ENCODE measurements around the gene SLC8A2.
"Not testable (repeated sequence)": the region's sequence is repeated elsewhere in the genome, so short reads cannot be mapped to it uniquely, and the experiment has no call there.

The SLC8A2 gene

GRCh38 chr19:47489072-47489914 is 17.6 kb upstream of the SLC8A2 start:
- peaks cover 18 to 59% of the 10 kb centered on the region in 2 donors for H3K36me3 ChIP-seq (replicated peaks in 1 of 2; ENCODE audit: control insufficient read depth in 2 of 2, insufficient read depth in 2 of 2, low read length in 2 of 2)
- no peak overlapping the region for H4K91ac ChIP-seq (ENCODE audit: low read depth, low read length, poor library complexity)
- no peak for DNase-seq (ENCODE audit: low spot score)
- no peak overlapping the region for H3K9ac ChIP-seq (ENCODE audit: low read depth, low read length, poor library complexity)
- H3K14ac ChIP-seq (ENCODE audit: low read length) = no peak overlapping the region
- peaks cover 0 to 2% of the 10 kb centered on the region in 2 donors for H3K9me3 ChIP-seq (replicated peaks in 1 of 2; ENCODE audit: control insufficient read depth in 2 of 2, insufficient read depth in 1 of 2, low read depth in 1 of 2, low read length in 2 of 2)
- H3K18ac ChIP-seq (ENCODE audit: low read length) = no peak overlapping the region
- H2BK15ac ChIP-seq (ENCODE audit: low read length) = no peak overlapping the region
- H3K4me3 ChIP-seq (ENCODE audit: low read length in 2 of 2) = no peak overlapping the region
- H2AFZ ChIP-seq (ENCODE audit: low read length) = no peak overlapping the region
- no peak overlapping the region for H2BK120ac ChIP-seq (ENCODE audit: low read depth, low read length)
- H2AK5ac ChIP-seq (ENCODE audit: low read depth, low read length) = no peak overlapping the region
- peaks cover 0 to 6% of the 10 kb centered on the region in 2 donors for H3K4me1 ChIP-seq (ENCODE audit: control insufficient read depth in 2 of 2, insufficient read depth in 1 of 2, low read depth in 1 of 2, low read length in 2 of 2)
- no peak overlapping the region for H3K4ac ChIP-seq (ENCODE audit: low read length)
- H3K23ac ChIP-seq (ENCODE audit: low read depth, low read length, poor library complexity) = no peak overlapping the region
- WGBS, 2 donors (ENCODE audit: extremely low coverage in 2 of 2, insufficient read length in 2 of 2, insufficient replicate concordance in 1 of 2) = no CpG with 5 or more reads among the region's 17 CpGs
- no peak overlapping the region for H4K8ac ChIP-seq (ENCODE audit: low read depth, low read length)
- H2BK12ac ChIP-seq (ENCODE audit: low read length) = no peak overlapping the region
- peaks cover 12% of the 10 kb centered on the region for H3K79me1 ChIP-seq (ENCODE audit: low read depth, low read length)
- no peaks in the 10 kb centered on the region for H3K27me3 ChIP-seq (ENCODE audit: control insufficient read depth in 3 of 3, insufficient read depth in 3 of 3, low read depth in 1 of 3, low read length in 3 of 3)
- no peak overlapping the region for H2BK5ac ChIP-seq (ENCODE audit: low read length)
- H3K4me2 ChIP-seq (ENCODE audit: insufficient read depth, low read length, poor library complexity, severe bottlenecking) = no peak overlapping the region
- no peak overlapping the region for H3K27ac ChIP-seq (replicated peaks; ENCODE audit: low read length)

GRCh38 chr19:47487551-47488515 is 16.1 kb upstream of the SLC8A2 start:
- no peak overlapping the region for H2AK5ac ChIP-seq (ENCODE audit: low read depth, low read length)
- no peak overlapping the region for H4K91ac ChIP-seq (ENCODE audit: low read depth, low read length, poor library complexity)
- no peak for DNase-seq (ENCODE audit: low spot score)
- H3K9me3 ChIP-seq (replicated peaks in 1 of 2; ENCODE audit: control insufficient read depth in 2 of 2, insufficient read depth in 1 of 2, low read depth in 1 of 2, low read length in 2 of 2) = peaks cover 0 to 2% of the 10 kb centered on the region in 2 donors
- H3K4me3 ChIP-seq (ENCODE audit: low read length in 2 of 2) = no peak overlapping the region
- H3K23ac ChIP-seq (ENCODE audit: low read depth, low read length, poor library complexity) = no peak overlapping the region
- H2BK15ac ChIP-seq (ENCODE audit: low read length) = no peak overlapping the region
- H3K4ac ChIP-seq (ENCODE audit: low read length) = no peak overlapping the region
- H2BK120ac ChIP-seq (ENCODE audit: low read depth, low read length) = no peak overlapping the region
- H3K18ac ChIP-seq (ENCODE audit: low read length) = no peak overlapping the region
- peaks cover 11% of the 10 kb centered on the region for H3K79me1 ChIP-seq (ENCODE audit: low read depth, low read length)
- H2BK5ac ChIP-seq (ENCODE audit: low read length) = no peak overlapping the region
- no peak overlapping the region for H3K27ac ChIP-seq (replicated peaks; ENCODE audit: low read length)
- H3K36me3 ChIP-seq (replicated peaks in 1 of 2; ENCODE audit: control insufficient read depth in 2 of 2, insufficient read depth in 2 of 2, low read length in 2 of 2) = peaks cover 18 to 52% of the 10 kb centered on the region in 2 donors
- no peak overlapping the region for H2AFZ ChIP-seq (ENCODE audit: low read length)
- H3K4me2 ChIP-seq (ENCODE audit: insufficient read depth, low read length, poor library complexity, severe bottlenecking) = no peak overlapping the region
- H3K9ac ChIP-seq (ENCODE audit: low read depth, low read length, poor library complexity) = peak overlapping the region; percentile 3
- WGBS, 2 donors (ENCODE audit: extremely low coverage in 2 of 2, insufficient read length in 2 of 2, insufficient replicate concordance in 1 of 2) = no CpG with 5 or more reads among the region's 19 CpGs
- H3K27me3 ChIP-seq (ENCODE audit: control insufficient read depth in 3 of 3, insufficient read depth in 3 of 3, low read depth in 1 of 3, low read length in 3 of 3) = no peaks in the 10 kb centered on the region
- H3K14ac ChIP-seq (ENCODE audit: low read length) = no peak overlapping the region
- no peak overlapping the region for H2BK12ac ChIP-seq (ENCODE audit: low read length)
- peak overlapping the region; percentile 9 for H4K8ac ChIP-seq (ENCODE audit: low read depth, low read length)
- H3K4me1 ChIP-seq (ENCODE audit: control insufficient read depth in 2 of 2, insufficient read depth in 1 of 2, low read depth in 1 of 2, low read length in 2 of 2) = peaks cover 2 to 6% of the 10 kb centered on the region in 2 donors

GRCh38 chr19:47486900-47487299 is 15.2 kb upstream of the SLC8A2 start:
- H3K79me1 ChIP-seq (ENCODE audit: low read depth, low read length) = peaks cover 3% of the 10 kb centered on the region
- no peak overlapping the region for H3K14ac ChIP-seq (ENCODE audit: low read length)
- peaks cover 0 to 2% of the 10 kb centered on the region in 2 donors for H3K9me3 ChIP-seq (replicated peaks in 1 of 2; ENCODE audit: control insufficient read depth in 2 of 2, insufficient read depth in 1 of 2, low read depth in 1 of 2, low read length in 2 of 2)
- no peak overlapping the region for H3K27ac ChIP-seq (replicated peaks; ENCODE audit: low read length)
- H2BK120ac ChIP-seq (ENCODE audit: low read depth, low read length) = no peak overlapping the region
- H2BK12ac ChIP-seq (ENCODE audit: low read length) = no peak overlapping the region
- H4K91ac ChIP-seq (ENCODE audit: low read depth, low read length, poor library complexity) = no peak overlapping the region
- H3K27me3 ChIP-seq (ENCODE audit: control insufficient read depth in 3 of 3, insufficient read depth in 3 of 3, low read depth in 1 of 3, low read length in 3 of 3) = no peaks in the 10 kb centered on the region
- no peak overlapping the region for H2BK5ac ChIP-seq (ENCODE audit: low read length)
- no peak overlapping the region for H3K23ac ChIP-seq (ENCODE audit: low read depth, low read length, poor library complexity)
- H3K4me1 ChIP-seq (ENCODE audit: control insufficient read depth in 2 of 2, insufficient read depth in 1 of 2, low read depth in 1 of 2, low read length in 2 of 2) = peaks cover 2 to 6% of the 10 kb centered on the region in 2 donors
- no peak for DNase-seq (ENCODE audit: low spot score)
- H3K4me2 ChIP-seq (ENCODE audit: insufficient read depth, low read length, poor library complexity, severe bottlenecking) = no peak overlapping the region
- no peak overlapping the region for H2AK5ac ChIP-seq (ENCODE audit: low read depth, low read length)
- H4K8ac ChIP-seq (ENCODE audit: low read depth, low read length) = no peak overlapping the region
- H2AFZ ChIP-seq (ENCODE audit: low read length) = no peak overlapping the region
- H3K18ac ChIP-seq (ENCODE audit: low read length) = no peak overlapping the region
- no peak overlapping the region for H3K4ac ChIP-seq (ENCODE audit: low read length)
- no peak overlapping the region for H3K9ac ChIP-seq (ENCODE audit: low read depth, low read length, poor library complexity)
- no peak overlapping the region for H3K4me3 ChIP-seq (ENCODE audit: low read length in 2 of 2)
- H2BK15ac ChIP-seq (ENCODE audit: low read length) = no peak overlapping the region
- H3K36me3 ChIP-seq (replicated peaks in 1 of 2; ENCODE audit: control insufficient read depth in 2 of 2, insufficient read depth in 2 of 2, low read length in 2 of 2) = peaks cover 18 to 49% of the 10 kb centered on the region in 2 donors
- WGBS, 2 donors (ENCODE audit: extremely low coverage in 2 of 2, insufficient read length in 2 of 2, insufficient replicate concordance in 1 of 2) = no CpG with 5 or more reads among the region's 9 CpGs

GRCh38 chr19:47486220-47486619 is 14.5 kb upstream of the SLC8A2 start:
- H2AK5ac ChIP-seq (ENCODE audit: low read depth, low read length); H2BK12ac ChIP-seq (ENCODE audit: low read length); H4K8ac ChIP-seq (ENCODE audit: low read depth, low read length); H3K79me1 ChIP-seq (ENCODE audit: low read depth, low read length); H2BK120ac ChIP-seq (ENCODE audit: low read depth, low read length); H3K18ac ChIP-seq (ENCODE audit: low read length); H3K4me1 ChIP-seq (ENCODE audit: control insufficient read depth in 2 of 2, insufficient read depth in 1 of 2, low read depth in 1 of 2, low read length in 2 of 2); H3K4me2 ChIP-seq (ENCODE audit: insufficient read depth, low read length, poor library complexity, severe bottlenecking); H3K27ac ChIP-seq (replicated peaks; ENCODE audit: low read length); H3K14ac ChIP-seq (ENCODE audit: low read length); H3K27me3 ChIP-seq (ENCODE audit: control insufficient read depth in 3 of 3, insufficient read depth in 3 of 3, low read depth in 1 of 3, low read length in 3 of 3); H4K91ac ChIP-seq (ENCODE audit: low read depth, low read length, poor library complexity); H3K9me3 ChIP-seq (replicated peaks in 1 of 2; ENCODE audit: control insufficient read depth in 2 of 2, insufficient read depth in 1 of 2, low read depth in 1 of 2, low read length in 2 of 2); H3K4ac ChIP-seq (ENCODE audit: low read length); H3K23ac ChIP-seq (ENCODE audit: low read depth, low read length, poor library complexity); DNase-seq (ENCODE audit: low spot score); H3K9ac ChIP-seq (ENCODE audit: low read depth, low read length, poor library complexity); H2BK5ac ChIP-seq (ENCODE audit: low read length); H2AFZ ChIP-seq (ENCODE audit: low read length); H2BK15ac ChIP-seq (ENCODE audit: low read length); H3K4me3 ChIP-seq (ENCODE audit: low read length in 2 of 2): not testable (repeated sequence)
- WGBS, 2 donors (ENCODE audit: extremely low coverage in 2 of 2, insufficient read length in 2 of 2, insufficient replicate concordance in 1 of 2) = no CpG with 5 or more reads among the region's 13 CpGs
- peaks cover 18 to 43% of the 10 kb centered on the region in 2 donors for H3K36me3 ChIP-seq (replicated peaks in 1 of 2; ENCODE audit: control insufficient read depth in 2 of 2, insufficient read depth in 2 of 2, low read length in 2 of 2)

Measured in neuronal stem cell (in vitro differentiated cells).